GM23248 (cell line): ENCODE results near the gene GPR137B.

Source experiments
- EZH2 ChIP-seq: fragments of 200-600 bp; sonication (generic); IDR thresholded peaks from 2 replicates; pipeline ENCODE4 v1.6.1; 2018; ENCODE audit warnings: antibody characterized with exemption, mild to moderate bottlenecking; ENCODE audit not compliant: insufficient read depth, poor library complexity, severe bottlenecking
- EZH2phosphoT487 ChIP-seq: fragments of 200-600 bp; sonication (generic); IDR thresholded peaks from 2 replicates; pipeline ENCODE4 v1.6.1; 2018; ENCODE audit warnings: antibody characterized with exemption, moderate library complexity, mild to moderate bottlenecking, low read depth; ENCODE audit not compliant: insufficient read depth

DNA sequence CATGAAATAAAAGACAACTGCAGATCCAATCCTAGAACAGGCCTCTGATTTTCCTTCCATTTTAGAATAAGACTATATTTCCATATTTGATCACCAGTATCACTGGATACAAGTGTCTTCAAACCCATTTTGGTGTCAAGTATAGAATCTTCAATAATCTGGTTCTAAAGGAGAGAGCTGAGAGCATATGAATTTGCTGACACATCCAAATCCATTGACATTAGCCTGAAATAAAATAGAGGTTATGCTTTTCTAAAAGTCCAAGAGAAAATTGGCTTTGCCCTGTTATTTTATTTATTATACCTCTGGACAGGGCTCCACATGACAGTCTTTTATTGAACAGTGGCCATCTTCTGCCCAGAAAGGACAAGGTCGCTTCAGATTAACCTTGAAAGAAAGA, 110.8 kb downstream of the GPR137B start:
- TF ChIP-seq EZH2, result no peak
- TF ChIP-seq EZH2phosphoT487, result no peak
